H1 (cell line): ENCODE results near the gene AGPAT2. TPM values are rescaled to one million over a fixed set of nuclear protein-coding genes. Genes with fewer than 3 reads are reported as not detected.

Source experiments
- CTCF ChIA-PET: fragments of 300-600 bp; sonication (Branson Sonifier 250); formaldehyde crosslinking; loops from one replicate; lab custom pipeline; 2021; ENCODE audit not compliant: partially characterized antibody; lab: Charles Lee
- POLR2A ChIA-PET: fragments of 300-600 bp; sonication (Branson Sonifier 250); formaldehyde crosslinking; loops from one replicate; lab custom pipeline; 2021; ENCODE audit warnings: inconsistent platforms; ENCODE audit not compliant: partially characterized antibody; lab: Charles Lee
- DNase-seq, 2 experiments: peaks; one replicate each; pipeline versions ENCODE4 v3.0.0 to v3.0.0-alpha.2; 2010 to 2022; ENCODE audit warnings: low spot score in 2 of 2, low read depth in 1 of 2, mixed read lengths in 1 of 2
- FAIRE-seq: peaks from 2 replicates; lab custom pipeline; 2011; peaks lifted over from hg19 to GRCh38; lab: Jason Lieb, UNC
- H2AFZ ChIP-seq: 2 replicates; pipeline ENCODE4 v1.8.1; 2012; ENCODE audit warnings: low read length, inconsistent platforms
- H2AK5ac ChIP-seq: 2 replicates; pipeline ENCODE4 v1.6.1; 2013; ENCODE audit warnings: low read depth, low read length
- H2BK120ac ChIP-seq: replicated peaks from 2 replicates; pipeline ENCODE3; 2013; ENCODE audit warnings: low read depth, low read length, inconsistent platforms
- H2BK12ac ChIP-seq: 2 replicates; pipeline ENCODE4 v1.6.1; 2013; ENCODE audit warnings: low read depth, low read length
- H2BK15ac ChIP-seq: 2 replicates; pipeline ENCODE4 v1.6.1; 2013; ENCODE audit warnings: low read length
- H2BK20ac ChIP-seq: 2 replicates; pipeline ENCODE4 v1.6.1; 2013; ENCODE audit warnings: low read length
- H2BK5ac ChIP-seq: 2 replicates; pipeline ENCODE4 v1.6.1; 2013; ENCODE audit warnings: low read depth, low read length
- H3K14ac ChIP-seq: 2 replicates; pipeline ENCODE4 v1.6.1; 2013; ENCODE audit warnings: inconsistent platforms; ENCODE audit not compliant: insufficient read length
- H3K18ac ChIP-seq: 2 replicates; pipeline ENCODE4 v1.6.1; 2013; ENCODE audit warnings: low read length; ENCODE audit errors: extremely low read depth
- H3K23ac ChIP-seq: 2 replicates; pipeline ENCODE4 v1.6.1; 2013; ENCODE audit warnings: inconsistent platforms; ENCODE audit not compliant: insufficient read length
- H3K23me2 ChIP-seq: 2 replicates; pipeline ENCODE4 v1.6.1; 2013; ENCODE audit warnings: low read depth, low read length
- H3K27ac ChIP-seq: 2 replicates; pipeline ENCODE4 v1.6.1; 2011; ENCODE audit warnings: low read depth, low read length, inconsistent platforms
- H3K27me3 ChIP-seq, 4 experiments: replicated peaks in 1 of 4; 1 replicate in 1 of 4; 2 replicates in 3 of 4; pipeline versions ENCODE4 v1.6.1 to v1.8.1; 2011 to 2013; ENCODE audit warnings: low read length in 3 of 4, mild to moderate bottlenecking in 3 of 4, inconsistent platforms in 2 of 4, mixed read lengths in 2 of 4, moderate library complexity in 1 of 4; ENCODE audit not compliant: control insufficient read depth in 3 of 4, insufficient read depth in 3 of 4; ENCODE audit errors: extremely low read depth in 1 of 4
- H3K36me3 ChIP-seq, 4 experiments: 2 replicates each; pipeline versions ENCODE4 v1.6.1 to v1.8.1; 2011 to 2013; ENCODE audit warnings: mild to moderate bottlenecking in 4 of 4, low read length in 3 of 4, moderate library complexity in 2 of 4, control low read depth in 1 of 4, inconsistent platforms in 1 of 4; ENCODE audit not compliant: insufficient read depth in 4 of 4, control insufficient read depth in 2 of 4
- H3K4ac ChIP-seq: replicated peaks from 2 replicates; pipeline ENCODE3; 2013; ENCODE audit warnings: low read length, low read depth, mixed read lengths, inconsistent platforms; ENCODE audit not compliant: insufficient read length
- H3K4me1 ChIP-seq, 4 experiments: replicated peaks in 1 of 4; 1 replicate in 1 of 4; 2 replicates in 3 of 4; pipeline versions ENCODE4 v1.6.1 to v1.8.1; 2011 to 2013; ENCODE audit warnings: low read length in 3 of 4, inconsistent platforms in 2 of 4, mixed read lengths in 1 of 4; ENCODE audit not compliant: insufficient read depth in 4 of 4, control insufficient read depth in 3 of 4
- H3K4me2 ChIP-seq, 2 experiments: 2 replicates each; pipeline versions ENCODE4 v1.6.1 to v1.8.1; 2011 to 2013; ENCODE audit warnings: low read depth in 2 of 2, low read length in 2 of 2, control low read depth in 1 of 2, inconsistent platforms in 1 of 2, mild to moderate bottlenecking in 1 of 2; ENCODE audit not compliant: insufficient read depth in 1 of 2
- H3K4me3 ChIP-seq, 4 experiments: fragments of 200-600, 300-600 bp in 1 of 4; sonication (generic), shearing (Covaris generic), sonication (Bioruptor Twin) in 1 of 4; 2 replicates each; pipeline versions ENCODE4 v1.5.1 to v1.8.1; 2011 to 2016; ENCODE audit warnings: low read length in 4 of 4, low read depth in 3 of 4, control low read depth in 2 of 4, inconsistent platforms in 2 of 4, mild to moderate bottlenecking in 2 of 4, mixed read lengths in 1 of 4, moderate library complexity in 1 of 4; ENCODE audit not compliant: insufficient read depth in 2 of 4; ENCODE audit errors: extremely low read depth in 1 of 4
- H3K56ac ChIP-seq: replicated peaks from 2 replicates; pipeline ENCODE3; 2013; ENCODE audit warnings: low read depth, mild to moderate bottlenecking, mixed read lengths, low read length, inconsistent platforms; ENCODE audit not compliant: insufficient read length
- H3K79me1 ChIP-seq: 2 replicates; pipeline ENCODE4 v1.6.1; 2013; ENCODE audit warnings: low read depth, low read length, control low read depth
- H3K79me2 ChIP-seq, 2 experiments: 2 replicates each; pipeline versions ENCODE4 v1.6.1 to v1.8.1; 2012 to 2013; ENCODE audit warnings: low read length in 2 of 2, mild to moderate bottlenecking in 2 of 2, inconsistent platforms in 1 of 2; ENCODE audit not compliant: insufficient read depth in 2 of 2, control insufficient read depth in 1 of 2
- H3K9ac ChIP-seq, 4 experiments: replicated peaks in 1 of 4; 1 replicate in 1 of 4; 2 replicates in 3 of 4; pipeline versions ENCODE4 v1.6.1 to v1.8.1; 2011 to 2013; ENCODE audit warnings: low read depth in 3 of 4, low read length in 3 of 4, control low read depth in 2 of 4, mild to moderate bottlenecking in 2 of 4, moderate library complexity in 2 of 4, inconsistent platforms in 1 of 4; ENCODE audit errors: extremely low read depth in 1 of 4
- H3K9me3 ChIP-seq, 2 experiments: 2 replicates each; pipeline versions ENCODE4 v1.6.1 to v1.8.1; 2012 to 2013; ENCODE audit warnings: mild to moderate bottlenecking in 2 of 2, moderate library complexity in 2 of 2, control low read depth in 1 of 2, inconsistent platforms in 1 of 2, low read depth in 1 of 2, low read length in 1 of 2, mixed read lengths in 1 of 2; ENCODE audit not compliant: insufficient read depth in 2 of 2
- H4K20me1 ChIP-seq, 2 experiments: replicated peaks in 1 of 2; 2 replicates each; pipeline versions ENCODE3 to v1.8.1; 2011 to 2013; ENCODE audit warnings: inconsistent platforms in 2 of 2, low read length in 2 of 2, mild to moderate bottlenecking in 1 of 2; ENCODE audit not compliant: insufficient read depth in 2 of 2, control insufficient read depth in 1 of 2
- H4K5ac ChIP-seq: 2 replicates; pipeline ENCODE4 v1.6.1; 2013; ENCODE audit warnings: low read length, low read depth, mixed read lengths, inconsistent platforms; ENCODE audit not compliant: insufficient read length
- H4K8ac ChIP-seq: 2 replicates; pipeline ENCODE4 v1.8.0; 2013; ENCODE audit warnings: mild to moderate bottlenecking, moderate library complexity, low read length, inconsistent platforms; ENCODE audit not compliant: insufficient read depth; ENCODE audit errors: extremely low read depth
- H4K91ac ChIP-seq: replicated peaks from 2 replicates; pipeline ENCODE3; 2013; ENCODE audit warnings: low read length, mixed read lengths, inconsistent platforms; ENCODE audit not compliant: insufficient read length
- ASH2L ChIP-seq: fragments of 200-600, 300-600 bp; sonication (generic); IDR thresholded peaks from one replicate; pipeline ENCODE4 v1.7.1; 2017; ENCODE audit warnings: low read length
- CBX8 ChIP-seq: fragments of 300-800, 300-1000 bp; sonication (generic); IDR thresholded peaks from 2 replicates; pipeline ENCODE4 v1.7.1; 2016; ENCODE audit warnings: low read depth, low read length, borderline replicate concordance
- FOSL1 ChIP-seq: IDR thresholded peaks from 2 replicates; pipeline ENCODE4 v1.6.1; 2011; ENCODE audit warnings: mild to moderate bottlenecking, low read depth, low read length, moderate library complexity; ENCODE audit not compliant: insufficient read depth
- GTF2F1 ChIP-seq: IDR thresholded peaks from 2 replicates; pipeline ENCODE4 v1.6.1; 2012; ENCODE audit warnings: low read depth, low read length, improper control_type of control experiment, borderline replicate concordance
- HDAC2 ChIP-seq, 2 experiments: fragments of 300-600 bp in 1 of 2; sonication (generic) in 1 of 2; IDR thresholded peaks; 2 replicates each; pipeline ENCODE4 v1.6.1; 2011 to 2012; ENCODE audit warnings: low read depth in 2 of 2, low read length in 2 of 2, mild to moderate bottlenecking in 2 of 2, moderate library complexity in 2 of 2, borderline replicate concordance in 1 of 2, inconsistent platforms in 1 of 2
- KDM4A ChIP-seq: IDR thresholded peaks from one replicate; pipeline ENCODE4 v1.7.1; 2012; ENCODE audit warnings: low read depth, mild to moderate bottlenecking, moderate library complexity, low read length, inconsistent platforms; ENCODE audit not compliant: severe bottlenecking
- KDM5A ChIP-seq: fragments of 200-600 bp; IDR thresholded peaks from 2 replicates; pipeline ENCODE4 v1.7.1; 2012; ENCODE audit warnings: mild to moderate bottlenecking, low read length, inconsistent platforms, mixed read lengths
- POLR2A ChIP-seq, 2 experiments: IDR thresholded peaks; 1 replicate in 1 of 2; 2 replicates in 1 of 2; pipeline ENCODE4 v1.6.1; 2011; ENCODE audit warnings: low read depth in 2 of 2, low read length in 2 of 2, mild to moderate bottlenecking in 2 of 2; ENCODE audit errors: control extremely low read depth in 1 of 2
- RNF2 ChIP-seq: fragments of 200-900, 300-1000 bp; sonication (generic); IDR thresholded peaks from 2 replicates; pipeline ENCODE4 v1.7.1; 2016; ENCODE audit warnings: borderline replicate concordance, low read depth, mild to moderate bottlenecking, antibody characterized with exemption, low read length; ENCODE audit not compliant: poor library complexity, severe bottlenecking; ENCODE audit errors: missing control alignments
- SIRT6 ChIP-seq: IDR thresholded peaks from one replicate; pipeline ENCODE4 v1.7.1; 2012; ENCODE audit warnings: low read length, inconsistent platforms
- TCF12 ChIP-seq: IDR thresholded peaks from 2 replicates; pipeline ENCODE4 v1.6.1; 2011; ENCODE audit warnings: low read depth, mild to moderate bottlenecking, low read length
- WGBS, 2 experiments: shearing (Covaris generic) in 1 of 2; methylation state at CpG; one replicate each; pipeline versions ENCODE4 v1.1.6 to v1.1.7; 2013 to 2015; ENCODE audit warnings: low lambda C conversion rate in 2 of 2, mixed read lengths in 2 of 2, inconsistent platforms in 1 of 2, low coverage in 1 of 2, missing lambda C conversion rate in 1 of 2; ENCODE audit not compliant: insufficient replicate concordance in 2 of 2, insufficient coverage in 1 of 2, insufficient read length in 1 of 2; ENCODE audit errors: extremely low coverage in 1 of 2, missing lambda C conversion rate in 1 of 2; 5-methylcytosine and 5-hydroxymethylcytosine counted together
- polyA plus RNA-seq, 7 experiments: library from polyadenylated mRNA; depleted of rRNA in 3 of 7; stranded (reverse) in 5 of 7; unstranded in 2 of 7; fragments of >200 nt in 5 of 7; fragments of 200-250 nt in 2 of 7; gene quantifications; 1 replicate in 5 of 7; 2 replicates in 1 of 7; 4 replicates in 1 of 7; pipeline versions ENCODE4 v1.2.1 to v1.2.3, GENCODE V29; 2011 to 2013; ENCODE audit warnings: missing spikeins in 2 of 7, mixed read lengths in 2 of 7
- total RNA-seq: library from RNA; stranded (reverse); fragmentation: NEBNext Ultra II Directional; extraction: Animal tissue kit (Norgen Biotek cat#: 25700); gene quantifications from 2 replicates; pipeline ENCODE4 v1.2.1, GENCODE V29; 2021

AGPAT2 gene
- total and polyA plus RNA-seq, 2 of the 8 experiments (the other 6 are each of a cell fraction or from before 2014, with no cell fraction given) = 31.6 to 37.6 TPM

GRCh38 chr9:136671254-136671614 is 16.0 kb downstream of the AGPAT2 start:
- ChIA-PET CTCF (interaction anchor here (0.6 to 6.5 kb wide), 40 partner anchors 10 to 894 kb away, joined by 3 to 125 read pairs (median 5); partner anchors contain the start of genes AGPAT2, EGFL7 and LCN6), POLR2A (interaction anchor here (0.8 to 3.2 kb wide), 8 partner anchors 9 to 122 kb away, joined by 3 to 15 read pairs (median 4); partner anchors contain the start of gene EGFL7)
- Histone ChIP-seq H3K4me3 (no peak overlapping the region), H3K79me1 (no peaks in the 10 kb centered on the region), H3K4ac (no peak overlapping the region), H3K27me3 (no peaks in the 10 kb centered on the region), H3K23ac (no peak overlapping the region), H3K23me2 (no peaks in the 10 kb centered on the region), H2BK20ac (no peak overlapping the region), H2BK12ac (no peak overlapping the region), H2AK5ac (no peak overlapping the region), H4K20me1 (peaks cover 0 to 9% of the 10 kb centered on the region in 2 experiments), H3K36me3 (no peaks in the 10 kb centered on the region; a peak in 2 of 8 replicates), H3K4me1 (peaks cover 0 to 4% (median 3%) of the 10 kb centered on the region in 4 experiments; a peak in 4 of 7 replicates), H3K18ac (no peak overlapping the region), H2AFZ (no peak overlapping the region), H3K56ac (no peak overlapping the region), H2BK5ac (no peak overlapping the region), H2BK120ac (no peak overlapping the region), H3K9ac (no peak overlapping the region), H3K9me3 (no peaks in the 10 kb centered on the region), H4K8ac (no peak overlapping the region), H3K14ac (no peak overlapping the region), H2BK15ac (no peak overlapping the region), H3K27ac (no peak overlapping the region), H3K79me2 (no peaks in the 10 kb centered on the region), H4K5ac (no peak overlapping the region), H4K91ac (no peak overlapping the region), H3K4me2 (no peak overlapping the region)
- DNase-seq (no peak), FAIRE-seq (no peak)
- 82% methylated on average over 6 of the region's 12 CpGs; no CpG with 5 or more reads in 1 of the 2 experiments for WGBS, 2 experiments
- no peak for TF ChIP-seq KDM4A
- TF ChIP-seq RNF2 = no peak
- TF ChIP-seq TCF12 = no peak
- TF ChIP-seq ASH2L = no peak
- no peak for TF ChIP-seq FOSL1
- no peak for TF ChIP-seq HDAC2 (IDR thresholded peaks at IDR 0.05; ENCODE audit: borderline replicate concordance in 1 of 2, low read depth in 2 of 2, low read length in 2 of 2)
- TF ChIP-seq POLR2A (IDR thresholded peaks at IDR 0.05; ENCODE audit: control extremely low read depth in 1 of 2, low read depth in 2 of 2, low read length in 2 of 2) = no peak
- TF ChIP-seq GTF2F1 = no peak
- TF ChIP-seq SIRT6 = no peak
- no peak for TF ChIP-seq KDM5A
- no peak for TF ChIP-seq CBX8
